Measurements from ENCODE around the gene PTGES3.

PTGES3 gene

DNA sequence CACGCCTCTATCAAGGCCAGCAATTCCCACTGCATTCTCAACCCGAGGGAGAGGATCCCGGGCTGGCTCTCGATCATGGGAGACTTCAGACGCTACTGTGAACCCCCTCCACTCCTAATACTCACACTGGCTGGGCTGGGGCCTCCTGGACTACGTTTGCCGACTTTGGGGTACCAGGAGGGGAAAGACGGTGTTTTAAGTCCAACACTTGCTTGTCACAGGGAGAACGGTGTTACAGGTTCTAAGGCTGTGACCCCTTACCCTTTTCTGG, 36.6 kb upstream of the PTGES3 start:
- Histone ChIP-seq H3K27ac (ENCODE audit: extremely low read depth, low read depth, low read length) (peak overlapping the region; percentile 99), H3K36me3 (ENCODE audit: control insufficient read depth in 2 of 2, insufficient read depth in 1 of 2, low read length in 2 of 2) (peaks cover 23 to 71% of the 10 kb centered on the region in 2 experiments; a peak in 2 of 3 replicates), H3K4me1 (ENCODE audit: control insufficient read depth, insufficient read depth, low read length) (peaks cover 7% of the 10 kb centered on the region; the same call in 1 of the 2 replicates), H3K4me3 (ENCODE audit: low read depth, low read length) (peak overlapping the region; percentile 73), H3K9me3 (ENCODE audit: control insufficient read depth, insufficient read depth, low read depth, low read length) (no peaks in the 10 kb centered on the region)
- TF ChIP-seq ZNF707 (tag by site-specific recombination; IDR thresholded peaks at IDR 0.05), result no peak
- no peak for TF ChIP-seq ZNF501 (tag by site-specific recombination; IDR thresholded peaks at IDR 0.05)
- TF ChIP-seq ZNF623 (tag by site-specific recombination; IDR thresholded peaks at IDR 0.05), result no peak
- TF ChIP-seq, protein P1, sequence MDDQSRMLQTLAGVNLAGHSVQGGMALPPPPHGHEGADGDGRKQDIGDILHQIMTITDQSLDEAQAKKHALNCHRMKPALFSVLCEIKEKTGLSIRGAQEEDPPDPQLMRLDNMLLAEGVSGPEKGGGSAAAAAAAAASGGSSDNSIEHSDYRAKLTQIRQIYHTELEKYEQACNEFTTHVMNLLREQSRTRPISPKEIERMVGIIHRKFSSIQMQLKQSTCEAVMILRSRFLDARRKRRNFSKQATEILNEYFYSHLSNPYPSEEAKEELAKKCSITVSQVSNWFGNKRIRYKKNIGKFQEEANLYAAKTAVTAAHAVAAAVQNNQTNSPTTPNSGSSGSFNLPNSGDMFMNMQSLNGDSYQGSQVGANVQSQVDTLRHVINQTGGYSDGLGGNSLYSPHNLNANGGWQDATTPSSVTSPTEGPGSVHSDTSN (CRISPR knock-in tag; IDR thresholded peaks at IDR 0.05), result no peak
- TF ChIP-seq ZNF626 (tag by site-specific recombination; IDR thresholded peaks at IDR 0.05), result no peak
- no peak for TF ChIP-seq ZNF513 (tag by site-specific recombination; IDR thresholded peaks at IDR 0.05)
- TF ChIP-seq ZNF701 (tag by site-specific recombination; IDR thresholded peaks at IDR 0.05), result no peak
- TF ChIP-seq ZNF223 (tag by site-specific recombination; IDR thresholded peaks at IDR 0.05), result no peak
- no peak for TF ChIP-seq ZBTB49 (tag by site-specific recombination; IDR thresholded peaks at IDR 0.05; ENCODE audit: low read depth)
- no peak for TF ChIP-seq ZNF76 (tag by site-specific recombination; IDR thresholded peaks at IDR 0.05; ENCODE audit: borderline replicate concordance, low read depth)
- no peak for TF ChIP-seq ZBTB8A (tag by site-specific recombination; IDR thresholded peaks at IDR 0.05)
- no peak for TF ChIP-seq ZSCAN4 (tag by site-specific recombination; IDR thresholded peaks at IDR 0.05)
- TF ChIP-seq TRIM28 (IDR thresholded peaks at IDR 0.05; ENCODE audit: borderline replicate concordance, low read length), result no peak
- POLR2A ChIA-PET, result interaction anchor here (1.1 to 5.1 kb wide), 8 partner anchors 13 to 404 kb away, joined by 3 to 63 read pairs (median 8); partner anchors contain the start of genes ATP5F1B, LRP1 and PTGES3
- CTCF ChIA-PET, result interaction anchor here (2.0 kb wide), 1 partner anchor 88 kb away, joined by 8 read pairs; no protein-coding TSS in a partner anchor

DNA sequence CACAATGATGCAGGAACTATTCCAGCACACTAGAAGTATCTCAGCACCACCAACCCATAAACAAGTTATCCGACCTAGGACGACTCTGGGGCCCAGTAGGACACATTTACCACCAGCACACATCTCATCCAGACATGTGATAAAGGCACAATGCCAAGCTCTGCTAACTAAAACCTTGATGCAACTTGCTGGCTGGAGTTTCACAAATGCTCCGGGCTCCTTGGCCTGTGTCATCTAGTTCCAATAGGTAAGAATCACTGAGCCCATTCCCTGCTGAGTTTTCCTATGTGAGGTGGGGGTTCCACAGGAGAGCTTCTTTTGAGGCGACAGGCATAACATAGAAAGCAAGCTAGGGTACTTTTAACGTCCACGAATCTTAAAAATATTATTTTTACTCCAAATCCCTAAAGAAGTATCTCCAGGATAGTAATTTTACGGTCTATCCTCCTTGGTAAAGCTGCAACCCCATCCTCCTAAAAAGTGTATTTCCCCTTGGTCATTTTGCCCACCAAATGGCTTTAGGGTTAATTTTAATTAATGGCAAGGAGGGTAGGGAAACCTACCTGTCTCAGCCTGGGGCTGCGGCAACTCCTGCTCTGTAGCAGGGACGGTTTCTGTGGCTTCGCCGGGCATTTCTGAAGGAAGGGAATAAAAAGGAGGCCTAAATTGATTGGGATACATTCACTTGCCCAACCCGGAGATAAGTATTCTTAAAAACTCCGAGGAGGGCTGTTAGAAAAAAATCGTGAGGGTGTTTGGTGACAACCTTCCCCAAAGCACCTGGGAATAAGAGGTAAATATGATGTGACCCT, 36.0 kb upstream of the PTGES3 start:
- ChIA-PET POLR2A (interaction anchor here (0.5 to 5.1 kb wide), 3 partner anchors 36 to 61 kb away, joined by 3 to 63 read pairs (median 3); partner anchors contain the start of gene PTGES3), CTCF (interaction anchor here (0.6 to 2.0 kb wide), 4 partner anchors 34 to 94 kb away, joined by 3 to 8 read pairs (median 3); partner anchors contain the start of gene BAZ2A)
- Histone ChIP-seq H3K27ac (ENCODE audit: extremely low read depth, low read depth, low read length) (peak overlapping the region; percentile 99), H3K4me3 (ENCODE audit: low read depth, low read length) (peak overlapping the region; percentile 73), H3K36me3 (ENCODE audit: control insufficient read depth in 2 of 2, insufficient read depth in 1 of 2, low read length in 2 of 2) (peaks cover 20 to 72% of the 10 kb centered on the region in 2 experiments; a peak in 2 of 3 replicates), H3K4me1 (ENCODE audit: control insufficient read depth, insufficient read depth, low read length) (peaks cover 7% of the 10 kb centered on the region; the same call in 1 of the 2 replicates), H3K9me3 (ENCODE audit: control insufficient read depth, insufficient read depth, low read depth, low read length) (no peaks in the 10 kb centered on the region)
- peak; percentile 76 for TF ChIP-seq ZNF692 (tag by site-specific recombination; IDR thresholded peaks at IDR 0.05)
- peak; percentile 51; the same call in 1 of the 2 replicates for TF ChIP-seq ZFP69B (tag by site-specific recombination; IDR thresholded peaks at IDR 0.05)
- TF ChIP-seq AEBP2 (tag by site-specific recombination; IDR thresholded peaks at IDR 0.05; ENCODE audit: borderline replicate concordance), result no peak
- TF ChIP-seq, protein P2, sequence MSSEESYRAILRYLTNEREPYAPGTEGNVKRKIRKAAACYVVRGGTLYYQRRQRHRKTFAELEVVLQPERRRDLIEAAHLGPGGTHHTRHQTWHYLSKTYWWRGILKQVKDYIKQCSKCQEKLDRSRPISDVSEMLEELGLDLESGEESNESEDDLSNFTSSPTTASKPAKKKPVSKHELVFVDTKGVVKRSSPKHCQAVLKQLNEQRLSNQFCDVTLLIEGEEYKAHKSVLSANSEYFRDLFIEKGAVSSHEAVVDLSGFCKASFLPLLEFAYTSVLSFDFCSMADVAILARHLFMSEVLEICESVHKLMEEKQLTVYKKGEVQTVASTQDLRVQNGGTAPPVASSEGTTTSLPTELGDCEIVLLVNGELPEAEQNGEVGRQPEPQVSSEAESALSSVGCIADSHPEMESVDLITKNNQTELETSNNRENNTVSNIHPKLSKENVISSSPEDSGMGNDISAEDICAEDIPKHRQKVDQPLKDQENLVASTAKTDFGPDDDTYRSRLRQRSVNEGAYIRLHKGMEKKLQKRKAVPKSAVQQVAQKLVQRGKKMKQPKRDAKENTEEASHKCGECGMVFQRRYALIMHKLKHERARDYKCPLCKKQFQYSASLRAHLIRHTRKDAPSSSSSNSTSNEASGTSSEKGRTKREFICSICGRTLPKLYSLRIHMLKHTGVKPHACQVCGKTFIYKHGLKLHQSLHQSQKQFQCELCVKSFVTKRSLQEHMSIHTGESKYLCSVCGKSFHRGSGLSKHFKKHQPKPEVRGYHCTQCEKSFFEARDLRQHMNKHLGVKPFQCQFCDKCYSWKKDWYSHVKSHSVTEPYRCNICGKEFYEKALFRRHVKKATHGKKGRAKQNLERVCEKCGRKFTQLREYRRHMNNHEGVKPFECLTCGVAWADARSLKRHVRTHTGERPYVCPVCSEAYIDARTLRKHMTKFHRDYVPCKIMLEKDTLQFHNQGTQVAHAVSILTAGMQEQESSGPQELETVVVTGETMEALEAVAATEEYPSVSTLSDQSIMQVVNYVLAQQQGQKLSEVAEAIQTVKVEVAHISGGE (tag by site-specific recombination; conservative IDR thresholded peaks at IDR 0.05; ENCODE audit: low read depth), result peak; percentile 86
- TF ChIP-seq ZNF112 (tag by site-specific recombination; IDR thresholded peaks at IDR 0.05), result no peak
- peak; percentile 64 for TF ChIP-seq ZNF600 (tag by site-specific recombination; IDR thresholded peaks at IDR 0.05)
- peak; percentile 35; the same call in 1 of the 2 replicates for TF ChIP-seq ZNF660 (tag by site-specific recombination; IDR thresholded peaks at IDR 0.05)
